ENCODE results near the gene MRGPRX4.

MRGPRX4 gene

GRCh38 chr11:18222814-18223421, 50.3 kb downstream of the MRGPRX4 start:
- peaks cover 3% of the 10 kb centered on the region; the same call in 1 of the 2 replicates for H3K9me3 ChIP-seq (ENCODE audit: low read length)
- no peaks in the 10 kb centered on the region for H3K79me2 ChIP-seq (ENCODE audit: insufficient read depth, low read length)
- no peaks in the 10 kb centered on the region for H3K9me2 ChIP-seq (ENCODE audit: low read depth, low read length)
- H3K4me1 ChIP-seq (ENCODE audit: insufficient read depth, low read length, severe bottlenecking): peaks cover 5% of the 10 kb centered on the region
- no peak overlapping the region for H3K27ac ChIP-seq (ENCODE audit: low read depth, low read length, poor library complexity, severe bottlenecking)
- no peaks in the 10 kb centered on the region for H3F3A ChIP-seq (ENCODE audit: insufficient read depth, low read length)
- H3K4me3 ChIP-seq (ENCODE audit: low read depth, low read length, poor library complexity, severe bottlenecking): no peak overlapping the region
- no peak for TF ChIP-seq EZH2 (IDR thresholded peaks at IDR 0.05; ENCODE audit: borderline replicate concordance, low read length)
- no peak for TF ChIP-seq CTCF (IDR thresholded peaks at IDR 0.05; ENCODE audit: low read length)
- H2AFZ ChIP-seq (ENCODE audit: low read length): no peak overlapping the region
- H3K27me3 ChIP-seq (ENCODE audit: insufficient read depth, low read length): no peaks in the 10 kb centered on the region
- no peaks in the 10 kb centered on the region for H4K20me1 ChIP-seq (ENCODE audit: insufficient read depth, low read length)
- H3K36me3 ChIP-seq (ENCODE audit: insufficient read depth, low read length): no peaks in the 10 kb centered on the region
- no peak overlapping the region for H3K9ac ChIP-seq (ENCODE audit: low read length)
- H3K4me2 ChIP-seq (ENCODE audit: low read length): no peak overlapping the region

All from OCI-LY1 (cell line).